ENCODE results near the gene COLQ.
"Not testable (repeated sequence)": the region's sequence is repeated elsewhere in the genome, so short reads cannot be mapped to it uniquely, and the experiment has no call there.

COLQ gene

DNA sequence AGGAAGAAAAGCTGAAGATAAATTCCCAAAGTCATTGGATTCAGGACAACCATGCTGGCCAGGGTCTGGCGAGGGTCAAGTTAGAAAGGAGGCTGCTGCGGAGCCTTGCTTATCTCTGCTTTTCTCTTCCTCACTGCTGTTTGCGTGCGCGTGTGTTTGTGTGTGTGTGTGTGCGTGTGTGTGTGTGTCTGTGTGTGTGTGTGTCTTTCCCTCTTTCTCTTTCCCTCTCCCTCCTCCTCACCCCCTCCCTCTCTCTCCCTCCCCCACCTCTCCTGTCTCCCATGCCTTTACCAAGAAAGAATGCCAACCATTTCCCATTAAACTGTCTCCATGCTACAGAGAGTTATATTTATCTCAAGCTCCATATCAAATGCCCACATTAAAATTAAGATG is at the start of gene COLQ:
Gene COLQ, minus strand, starts transcription at position 134 of the 393 bp plus-strand sequence. Its CDS starts 81 bp downstream, at position 53.
- no peak for ATAC-seq

GRCh38 chr3:15563190-15563589 is 41.7 kb upstream of the COLQ start:
- ATAC-seq = no peak

- ATAC-seq = no peak
These were observed 41.1 kb upstream of the COLQ start for GRCh38 chr3:15562560-15562959.

- ATAC-seq = no peak
These were observed 37.1 kb upstream of the COLQ start for GRCh38 chr3:15558581-15558980.

DNA sequence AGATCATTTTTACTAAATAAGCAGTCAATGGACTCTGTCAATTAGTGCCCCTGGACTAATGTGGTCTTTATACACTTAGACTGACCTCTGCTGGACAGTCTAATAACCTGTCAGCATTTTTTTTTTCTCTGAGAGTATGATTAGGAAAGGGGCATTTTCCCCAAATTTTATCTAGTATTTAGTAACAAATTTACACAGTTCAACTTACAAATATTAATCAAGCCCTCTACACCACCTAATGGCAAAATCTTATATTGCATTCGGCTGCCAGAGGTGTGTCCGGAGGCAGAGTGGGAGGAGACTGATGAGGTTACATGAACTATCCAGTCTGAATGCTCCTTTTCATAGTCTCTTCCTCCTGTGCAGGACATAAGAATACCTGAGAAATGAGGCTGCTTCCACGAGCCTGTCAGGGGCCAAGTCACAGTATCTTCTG is 36.0 kb upstream of the COLQ start:
- peak; percentile 71 to 74 for ATAC-seq

DNA sequence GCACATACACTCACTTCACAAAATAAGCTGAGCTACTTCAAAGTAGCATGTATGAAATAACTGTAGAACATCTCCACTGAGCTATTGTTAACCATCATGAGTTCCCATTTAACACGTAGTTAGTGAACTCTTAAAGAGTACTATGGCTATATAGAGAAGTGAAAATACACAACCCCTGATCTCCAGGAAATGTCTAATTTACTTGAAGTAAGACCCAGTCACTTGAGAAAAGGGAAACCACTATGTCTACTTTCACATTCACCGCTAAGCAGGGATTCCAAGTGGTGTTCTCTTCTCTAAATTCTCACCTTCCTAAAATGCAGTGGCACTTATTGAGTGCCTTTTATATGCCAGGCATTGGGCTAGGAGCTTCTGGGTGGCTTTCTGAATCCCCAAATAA is 35.0 kb upstream of the COLQ start:
- peak; percentile 76 to 81 for ATAC-seq

DNA sequence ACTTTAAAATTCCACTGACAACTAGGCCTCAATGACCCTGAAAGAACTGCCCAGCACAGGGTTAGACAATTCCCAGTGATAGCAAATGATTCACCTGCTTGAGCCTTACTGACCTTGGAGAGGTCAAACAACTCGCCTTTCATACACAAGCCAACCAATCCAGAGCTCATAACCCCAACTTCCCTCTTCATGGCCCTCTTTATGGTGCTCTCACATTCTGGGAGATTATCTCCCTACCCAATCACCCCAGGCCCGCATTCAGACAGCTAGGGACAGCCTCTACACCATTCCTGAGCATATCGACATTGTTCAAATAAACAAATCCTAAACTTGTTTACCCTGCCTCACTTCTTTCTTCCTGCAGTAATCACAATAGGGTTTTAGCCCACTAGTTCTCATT is 32.2 kb upstream of the COLQ start:
- no peak for ATAC-seq

DNA sequence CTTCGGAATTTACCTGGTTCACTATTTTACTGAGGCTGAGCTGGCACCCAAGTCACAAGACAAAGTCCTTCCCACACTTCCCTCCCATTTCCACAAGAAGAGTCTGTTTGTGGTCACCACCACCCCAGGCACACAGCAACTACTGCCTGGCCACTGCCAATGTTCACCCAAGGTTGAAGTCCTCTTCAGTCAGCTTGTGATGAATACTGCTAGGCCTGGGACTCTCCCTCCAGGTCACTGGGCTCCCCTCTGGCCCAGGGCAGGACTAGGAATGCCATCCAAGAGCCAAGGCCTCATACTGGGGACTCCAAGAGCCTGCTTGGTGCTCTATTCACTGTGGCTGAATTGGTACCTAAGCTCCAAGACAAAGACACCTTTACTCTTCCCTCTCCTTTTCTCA is 30.4 kb upstream of the COLQ start:
- ATAC-seq = no peak

- no peak for ATAC-seq
These were observed 28.3 kb upstream of the COLQ start for GRCh38 chr3:15549846-15550245.

DNA sequence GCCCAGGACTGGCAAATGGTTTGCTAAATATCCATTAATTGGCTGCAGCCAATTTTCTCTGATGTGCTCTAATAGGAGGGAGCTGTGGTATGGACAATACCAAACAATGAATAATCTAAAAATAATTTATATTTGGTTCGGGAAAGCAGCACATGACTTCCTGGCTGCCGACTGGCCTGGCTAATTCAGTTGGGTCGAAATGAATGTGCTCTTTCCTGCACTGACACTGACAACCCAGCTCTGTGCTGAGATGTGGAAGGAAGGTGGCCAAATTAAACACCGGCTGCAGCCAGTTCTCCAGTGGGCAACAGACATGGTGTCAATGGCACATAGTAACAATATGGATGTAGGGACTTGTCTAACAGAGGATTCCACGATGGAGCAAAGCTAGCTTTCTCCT is 21.1 kb upstream of the COLQ start:
- no peak for ATAC-seq

- ATAC-seq = no peak
These were observed 19.9 kb upstream of the COLQ start for GRCh38 chr3:15541371-15541770.

- ATAC-seq = no peak
These were observed 17.6 kb upstream of the COLQ start for GRCh38 chr3:15539066-15539465.

DNA sequence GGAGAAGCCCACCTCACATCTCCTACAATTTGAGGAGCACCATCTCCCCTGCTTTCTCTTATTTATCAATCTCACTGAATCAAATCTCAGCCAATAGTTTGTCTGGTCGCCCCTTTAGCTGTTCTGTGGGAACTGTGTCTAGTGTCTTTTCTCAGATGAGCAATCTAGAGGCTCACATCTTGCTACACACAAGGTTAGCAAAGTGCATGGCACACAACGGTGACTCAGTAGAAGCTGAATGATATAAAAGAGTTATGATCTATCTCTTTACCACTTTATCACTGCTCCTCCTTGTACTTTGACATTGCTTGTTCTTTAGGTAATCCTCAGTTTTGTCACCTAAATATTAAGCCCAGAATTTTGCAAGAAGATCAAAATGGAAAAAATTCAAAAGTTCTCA is 16.8 kb upstream of the COLQ start:
- peak; percentile 45 to 53 for ATAC-seq

DNA sequence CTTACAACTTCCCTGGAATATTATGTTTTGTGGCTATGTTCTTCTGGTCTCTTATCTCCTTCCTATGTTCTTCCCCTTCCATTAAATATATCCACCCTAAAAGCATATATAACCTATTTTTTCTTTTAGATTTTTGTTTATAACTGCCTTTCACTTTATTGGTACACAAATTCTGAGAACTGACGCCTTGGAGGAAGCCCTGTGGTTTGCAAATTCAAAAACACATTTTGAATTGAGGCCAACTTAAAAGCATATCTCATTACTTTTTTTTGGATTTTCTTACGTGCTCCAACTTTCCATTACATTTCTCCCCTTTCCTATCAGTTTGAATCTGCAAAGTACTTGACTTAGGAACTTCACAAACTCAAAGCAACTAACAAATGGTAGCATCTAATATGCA is 15.3 kb upstream of the COLQ start:
- ATAC-seq = no peak

DNA sequence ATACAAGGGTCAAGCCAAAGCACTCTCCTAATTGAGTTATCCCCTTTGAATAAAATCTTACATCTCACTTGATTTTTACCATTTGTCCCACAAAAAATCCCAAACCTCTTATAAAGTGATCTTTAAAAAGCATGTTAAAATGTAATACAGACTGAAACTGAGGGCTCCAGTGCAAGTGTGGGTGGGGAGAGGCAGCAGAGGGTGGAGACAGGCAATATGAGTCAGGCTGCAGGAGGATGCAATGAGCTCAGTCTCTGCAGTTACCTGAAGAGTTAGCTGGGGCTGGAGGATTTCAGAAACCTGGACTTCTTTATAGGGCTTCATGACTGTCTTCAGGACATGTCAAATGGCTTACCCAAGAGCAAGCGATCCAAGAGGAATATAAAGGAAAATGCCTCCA is 14.2 kb upstream of the COLQ start:
- peak; percentile 93 to 99 for ATAC-seq

DNA sequence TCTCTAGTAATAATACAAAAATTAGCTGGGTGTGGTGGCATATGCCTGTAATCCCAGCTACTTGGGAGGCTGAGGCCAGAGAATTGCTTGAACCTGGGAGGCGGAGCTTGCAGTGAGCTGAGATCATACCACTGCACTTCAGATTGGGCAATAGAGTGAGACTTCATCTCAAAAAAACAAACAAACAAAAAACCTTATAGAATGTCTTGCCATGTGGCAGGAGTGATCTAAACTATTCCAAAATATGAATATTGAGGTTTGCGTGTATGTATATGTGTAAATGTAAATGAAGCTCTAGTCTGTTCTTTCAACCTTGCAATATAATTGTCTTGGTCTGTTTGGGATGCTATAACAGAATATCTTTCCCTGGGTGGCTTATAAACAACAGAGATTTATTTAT is 11.1 kb upstream of the COLQ start:
- ATAC-seq = not testable (repeated sequence)

GRCh38 chr3:15531346-15531745 is 9.8 kb upstream of the COLQ start:
- no peak for ATAC-seq

GRCh38 chr3:15528854-15529537 is 7.5 kb upstream of the COLQ start:
- peak in 1 of 2 donors; percentile 33 for ATAC-seq

- ATAC-seq = no peak
These were observed 5.5 kb upstream of the COLQ start for GRCh38 chr3:15527031-15527459.

DNA sequence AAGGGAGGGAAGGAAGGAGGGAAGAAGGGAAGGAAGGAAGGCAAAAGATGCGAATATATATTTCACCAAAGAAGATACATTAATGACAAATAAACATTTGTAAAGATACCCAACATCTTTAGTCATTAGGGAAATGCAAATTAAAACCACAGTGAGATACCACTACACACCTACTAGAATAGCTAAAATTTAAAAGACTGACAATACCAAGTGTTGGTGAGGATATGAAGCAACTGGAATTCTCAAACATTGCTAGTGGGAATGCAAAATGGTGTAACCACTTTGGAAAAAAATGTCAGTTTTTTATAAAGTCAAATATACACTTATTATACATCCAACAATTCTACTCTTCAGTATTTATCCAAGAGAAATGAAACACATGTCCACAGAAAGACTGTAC is 4.3 kb upstream of the COLQ start:
- no peak for ATAC-seq

DNA sequence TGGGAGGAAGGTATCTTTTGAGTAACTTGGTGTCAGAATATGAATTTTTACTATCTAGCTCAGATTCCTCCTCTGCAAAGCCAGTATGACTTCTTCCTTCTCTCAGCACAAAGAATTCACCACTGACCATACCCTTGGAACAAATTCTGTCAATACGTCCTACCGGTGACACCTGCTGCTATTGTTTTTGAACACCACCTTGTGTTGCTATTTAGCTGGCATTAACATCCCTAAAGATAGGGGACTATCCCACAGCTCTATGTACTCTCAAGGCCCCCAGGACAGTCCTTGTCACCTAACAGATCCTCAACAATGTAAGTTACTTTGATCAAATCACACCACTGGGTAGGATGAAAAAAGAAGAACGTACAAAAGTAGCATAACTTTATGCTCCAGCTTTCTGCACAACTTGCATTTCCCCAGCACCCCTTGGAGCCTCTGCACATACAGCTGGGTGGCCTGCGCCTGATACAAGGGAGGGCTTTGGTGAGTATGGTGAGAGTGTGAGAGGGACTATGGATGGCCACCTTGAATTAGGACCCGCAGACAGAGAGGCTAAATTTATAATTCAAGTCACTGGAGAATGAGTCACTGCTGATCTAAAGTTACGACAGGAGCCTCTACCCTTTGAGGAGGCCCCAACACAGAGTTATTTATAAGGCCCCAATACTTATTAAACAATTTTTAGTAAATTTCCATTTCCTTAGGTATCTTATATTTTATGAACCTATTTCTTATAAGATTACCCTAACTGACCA is 2.3 kb upstream of the COLQ start:
- ATAC-seq = no peak

DNA sequence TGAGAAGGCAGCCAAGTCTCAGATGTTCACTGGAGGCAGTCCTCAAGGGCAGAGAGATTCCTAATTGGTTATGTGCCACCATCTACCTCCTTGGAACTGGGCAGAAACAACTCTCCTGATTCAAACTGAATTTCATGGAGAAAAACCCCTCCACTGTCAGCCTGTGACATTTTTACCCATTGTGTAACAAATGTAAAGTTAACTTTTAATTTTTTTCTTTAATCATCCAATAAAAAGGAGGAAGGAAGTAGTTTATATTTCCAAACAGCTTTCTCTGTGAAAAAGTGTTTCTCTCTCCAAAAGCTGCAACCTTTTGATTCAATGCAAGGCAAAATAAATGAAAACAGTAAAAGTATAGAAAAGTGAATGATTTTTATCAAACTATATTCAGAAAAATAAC is 510 bp upstream of the COLQ start:
- ATAC-seq = no peak

DNA sequence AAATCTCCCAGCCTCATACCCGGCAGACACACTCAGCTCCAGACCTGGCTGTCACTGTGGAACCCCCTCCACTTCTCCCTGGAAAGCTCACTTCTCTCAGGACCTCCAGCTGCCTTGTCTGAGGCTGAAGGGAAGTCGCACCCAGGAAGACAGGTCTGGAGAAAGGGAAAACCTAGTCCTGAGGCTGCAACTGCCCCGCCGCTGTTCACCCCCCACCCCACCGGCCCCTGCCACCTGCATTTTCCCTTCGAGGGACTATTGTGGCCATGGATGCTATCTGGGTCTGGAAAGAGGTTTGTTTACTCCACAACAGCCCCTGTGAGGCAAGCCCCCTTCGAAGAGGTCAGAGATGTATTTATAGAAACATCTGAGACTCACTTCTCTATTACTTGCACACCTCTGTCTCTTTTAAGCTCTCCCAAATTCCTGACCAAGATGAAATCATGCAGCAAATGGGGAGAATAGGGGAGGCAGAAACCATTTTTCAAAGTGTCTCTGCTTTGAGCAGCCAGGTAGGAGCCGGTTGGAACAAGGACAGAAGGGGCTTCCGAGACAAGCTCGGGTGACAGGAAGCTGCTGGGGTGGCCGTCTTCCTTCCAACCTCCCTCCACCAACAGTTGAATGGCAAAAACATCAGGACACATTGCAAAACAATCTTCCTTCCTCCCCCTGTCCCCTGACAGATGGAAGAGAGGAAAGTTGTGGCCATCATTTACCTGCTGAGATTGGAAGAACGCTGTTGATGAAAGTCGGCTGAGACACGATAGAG is 518 bp downstream of the COLQ start:
- no peak for ATAC-seq

- ATAC-seq = peak; percentile 24 to 28
These were observed 1.3 kb downstream of the COLQ start for GRCh38 chr3:15520185-15520584.

Data from activated CD4-positive, CD25-positive, alpha-beta regulatory T cell treated with anti-CD3 and anti-CD28 coated beads, Interleukin-2, amount 50 U/mL, for 24 hours (primary cell).